GM15510 (cell line): ENCODE data around the gene TMEM203.

ENCODE experiments used
- POLR2A ChIP-seq: IDR thresholded peaks from 3 replicates; pipeline ENCODE4 v1.6.1; 2011; ENCODE audit warnings: borderline replicate concordance; ENCODE audit not compliant: insufficient read length; ENCODE audit errors: extremely low read depth

TMEM203 gene

GRCh38 chr9:137244486-137245449 is 39.3 kb upstream of the TMEM203 start:
- no peak for TF ChIP-seq POLR2A

GRCh38 chr9:137243626-137244485 is 38.4 kb upstream of the TMEM203 start:
- peak; percentile 40 for TF ChIP-seq POLR2A

GRCh38 chr9:137242269-137243203 is 37.1 kb upstream of the TMEM203 start:
- no peak for TF ChIP-seq POLR2A

GRCh38 chr9:137241490-137242268 is 36.2 kb upstream of the TMEM203 start:
- TF ChIP-seq POLR2A: no peak

GRCh38 chr9:137240841-137241489 is 35.5 kb upstream of the TMEM203 start, which contains the start of gene TUBB4B:
Gene TUBB4B, plus strand, starts transcription at chr9:137241287. Its CDS starts 74 bp downstream, at chr9:137241361.
- peak; percentile 100 for TF ChIP-seq POLR2A

GRCh38 chr9:137240318-137240840 is 34.9 kb upstream of the TMEM203 start:
- TF ChIP-seq POLR2A: peak; percentile 68

GRCh38 chr9:137237759-137238726 is 32.6 kb upstream of the TMEM203 start:
- no peak for TF ChIP-seq POLR2A

- TF ChIP-seq POLR2A: no peak
These were observed 31.5 kb upstream of the TMEM203 start for GRCh38 chr9:137236936-137237421.

- TF ChIP-seq POLR2A: peak; percentile 26
These were observed 30.9 kb upstream of the TMEM203 start for GRCh38 chr9:137236238-137236935.

- no peak for TF ChIP-seq POLR2A
These were observed 30.2 kb upstream of the TMEM203 start for GRCh38 chr9:137235424-137236237.
